ENCODE results near the gene SIRT6.
"Not testable (repeated sequence)": the region's sequence is repeated elsewhere in the genome, so short reads cannot be mapped to it uniquely, and the experiment has no call there.

SIRT6 gene

GRCh38 chr19:4129050-4129449, 53.3 kb downstream of the SIRT6 start:
- DNase-seq: not testable (repeated sequence)

GRCh38 chr19:4127322-4127721, 55.0 kb downstream of the SIRT6 start:
- DNase-seq: not testable (repeated sequence)

- DNase-seq: no peak
Observed at GRCh38 chr19:4124638-4125037, 57.7 kb downstream of the SIRT6 start.

Data from islet precursor cell (in vitro differentiated cells).